HEK293T (cell line): ENCODE data around the gene FPGS.

Experiments used
- CTCF ChIA-PET: fragments of 350-600 bp; formaldehyde crosslinking; extraction: SDS; loops from one replicate; lab custom pipeline; 2021; ENCODE audit warnings: antibody characterized with exemption, inconsistent platforms; lab: Yijun Ruan, JAX
- POLR2A ChIA-PET: fragments of 350-600 bp; formaldehyde crosslinking; extraction: SDS; loops from one replicate; lab custom pipeline; 2020; ENCODE audit warnings: antibody characterized with exemption, inconsistent platforms; lab: Yijun Ruan, JAX
- DNase-seq: peaks from one replicate; pipeline ENCODE4 v3.0.0; 2012; ENCODE audit warnings: mixed read lengths; ENCODE audit errors: extremely low spot score
- ARNT ChIP-seq: fragments of 450-650 bp; IDR thresholded peaks from 2 replicates; pipeline ENCODE4 v1.6.1; 2017; ENCODE audit warnings: mild to moderate bottlenecking
- BHLHE40 ChIP-seq: fragments of 450-650 bp; IDR thresholded peaks from 2 replicates; pipeline ENCODE4 v1.6.1; 2016; ENCODE audit warnings: mild to moderate bottlenecking, moderate library complexity, borderline replicate concordance
- CTBP1 ChIP-seq: fragments of 450-650 bp; IDR thresholded peaks from 2 replicates; pipeline ENCODE4 v1.6.1; 2016; ENCODE audit warnings: borderline replicate concordance
- ELF4 ChIP-seq: fragments of 450-650 bp; IDR thresholded peaks from 2 replicates; pipeline ENCODE4 v1.6.1; 2017; ENCODE audit warnings: antibody characterized with exemption
- FOXA1 ChIP-seq: fragments of 450-650 bp; IDR thresholded peaks from 2 replicates; pipeline ENCODE4 v1.6.1; 2016; ENCODE audit warnings: mild to moderate bottlenecking
- FOXK2 ChIP-seq: fragments of 450-650 bp; IDR thresholded peaks from 2 replicates; pipeline ENCODE4 v1.6.1; 2016; ENCODE audit warnings: mild to moderate bottlenecking
- FOXM1 ChIP-seq: fragments of 450-650 bp; IDR thresholded peaks from 2 replicates; pipeline ENCODE4 v1.6.1; 2017; ENCODE audit warnings: mild to moderate bottlenecking, borderline replicate concordance
- HDGF ChIP-seq: fragments of 450-650 bp; IDR thresholded peaks from 2 replicates; pipeline ENCODE4 v1.6.1; 2017; ENCODE audit warnings: antibody characterized with exemption, borderline replicate concordance
- L3MBTL2 ChIP-seq: fragments of 450-650 bp; conservative IDR thresholded peaks from 2 replicates; pipeline ENCODE4 v1.6.1; 2016; ENCODE audit warnings: mild to moderate bottlenecking
- LEF1 ChIP-seq: fragments of 450-650 bp; IDR thresholded peaks from 2 replicates; pipeline ENCODE4 v1.6.1; 2017; ENCODE audit warnings: mild to moderate bottlenecking, borderline replicate concordance
- NFRKB ChIP-seq: fragments of 450-650 bp; IDR thresholded peaks from 2 replicates; pipeline ENCODE4 v1.6.1; 2016; ENCODE audit warnings: mild to moderate bottlenecking, moderate library complexity
- PKNOX1 ChIP-seq: fragments of 450-650 bp; IDR thresholded peaks from 2 replicates; pipeline ENCODE4 v1.6.1; 2016
- SP1 ChIP-seq: fragments of 450-650 bp; IDR thresholded peaks from 2 replicates; pipeline ENCODE4 v1.6.1; 2017
- SUZ12 ChIP-seq: fragments of 450-650 bp; IDR thresholded peaks from 2 replicates; pipeline ENCODE4 v1.6.1; 2016; ENCODE audit warnings: mild to moderate bottlenecking
- TARDBP ChIP-seq: fragments of 450-650 bp; IDR thresholded peaks from 2 replicates; pipeline ENCODE4 v1.6.1; 2016
- ZNF384 ChIP-seq: fragments of 450-650 bp; IDR thresholded peaks from 2 replicates; pipeline ENCODE4 v1.6.1; 2016

FPGS gene

GRCh38 chr9:127769101-127769500 lies 33.6 kb upstream of the FPGS start:
- CTCF ChIA-PET: interaction anchor here (0.7 kb wide), 1 partner anchor 18 kb away, joined by 4 read pairs; no protein-coding TSS in a partner anchor

GRCh38 chr9:127769929-127770582 lies 32.6 kb upstream of the FPGS start:
- POLR2A ChIA-PET: interaction anchor here (0.8 kb wide), 1 partner anchor 16 kb away, joined by 4 read pairs; the partner anchor contains the start of gene CDK9
- CTCF ChIA-PET: interaction anchor here (0.6 kb wide), 1 partner anchor 676 kb away, joined by 3 read pairs; no protein-coding TSS in a partner anchor
- no peak for DNase-seq
- TF ChIP-seq NFRKB (no peak), ARNT (no peak), LEF1 (no peak), ZNF384 (no peak), TARDBP (no peak), PKNOX1 (no peak), SP1 (no peak), CTBP1 (no peak), FOXK2 (no peak), ELF4 (no peak), FOXA1 (no peak), SUZ12 (no peak), HDGF (no peak)

More at GRCh38 chr9:127769101-127769500, 33.6 kb upstream of the FPGS start:
- DNase-seq: no peak
- TF ChIP-seq L3MBTL2 (no peak), PKNOX1 (no peak), CTBP1 (no peak), FOXM1 (no peak), SP1 (no peak), TARDBP (no peak), FOXK2 (no peak), BHLHE40 (no peak), FOXA1 (no peak), LEF1 (no peak), NFRKB (no peak), ARNT (no peak)
- POLR2A ChIA-PET: no interaction called here

GRCh38 chr9:127770583-127770904 lies 32.1 kb upstream of the FPGS start:
- ChIA-PET POLR2A (interaction anchor here (1.0 to 1.2 kb wide), 2 partner anchors 15 to 36 kb away, joined by 9 read pairs; partner anchors contain the start of genes CDK9 and TOR2A), CTCF (interaction anchor here (0.6 to 1.3 kb wide), 5 partner anchors 12 to 266 kb away, joined by 3 to 10 read pairs (median 3); partner anchors contain the start of genes CDK9 and TOR2A)
- TF ChIP-seq BHLHE40 (no peak), SP1 (no peak), FOXK2 (no peak), LEF1 (no peak), PKNOX1 (no peak), L3MBTL2 (no peak), ZNF384 (no peak), CTBP1 (no peak), ARNT (no peak), TARDBP (no peak), SUZ12 (no peak), FOXA1 (no peak), HDGF (no peak), FOXM1 (no peak)
- DNase-seq: no peak

- TF ChIP-seq NFRKB (no peak), PKNOX1 (peak; percentile 98)
- CTCF ChIA-PET: interaction anchor here (0.6 to 1.3 kb wide), 5 partner anchors 12 to 266 kb away, joined by 3 to 10 read pairs (median 3); partner anchors contain the start of genes CDK9 and TOR2A
- DNase-seq: peak; percentile 99
- POLR2A ChIA-PET: interaction anchor here (1.0 to 1.2 kb wide), 2 partner anchors 14 to 36 kb away, joined by 9 read pairs; partner anchors contain the start of genes CDK9 and TOR2A
These were observed 31.6 kb upstream of the FPGS start for GRCh38 chr9:127770905-127771569.

GRCh38 chr9:127771570-127772189 lies 31.0 kb upstream of the FPGS start:
- TF ChIP-seq HDGF: no peak
- no peak for TF ChIP-seq BHLHE40
- no peak for TF ChIP-seq LEF1
- no peak for TF ChIP-seq SP1
- no peak for TF ChIP-seq ARNT
- no peak for TF ChIP-seq ZNF384
- TF ChIP-seq FOXA1: no peak
- no peak for TF ChIP-seq L3MBTL2
- no peak for TF ChIP-seq NFRKB
- DNase-seq: no peak
- ChIA-PET POLR2A (interaction anchor here (1.0 to 1.2 kb wide), 2 partner anchors 14 to 37 kb away, joined by 9 read pairs; partner anchors contain the start of genes CDK9 and TOR2A), CTCF (interaction anchor here (1.0 to 1.3 kb wide), 4 partner anchors 11 to 150 kb away, joined by 3 to 10 read pairs (median 5); partner anchors contain the start of genes CDK9 and TOR2A)
